HEK293 (cell line): ENCODE results near the gene IQCH.

Source experiments
- CTCF ChIA-PET: fragments of 350-600 bp; formaldehyde crosslinking; extraction: SDS; loops from one replicate; lab custom pipeline; 2021; ENCODE audit warnings: antibody characterized with exemption; lab: Yijun Ruan, JAX
- POLR2A ChIA-PET: fragments of 300-600 bp; formaldehyde crosslinking; extraction: SDS; loops from one replicate; lab custom pipeline; 2020; ENCODE audit warnings: antibody characterized with exemption, inconsistent platforms; lab: Yijun Ruan, JAX
- H3K27ac ChIP-seq: fragments of 200-500 bp; sonication (Bioruptor generic); 2 replicates; pipeline ENCODE4 v1.5.1; 2014; ENCODE audit warnings: low read depth, low read length, control low read depth, inconsistent platforms; ENCODE audit errors: extremely low read depth
- H3K36me3 ChIP-seq, 2 experiments: fragments of 200-500 bp in 1 of 2; sonication (Bioruptor generic) in 1 of 2; 1 replicate in 1 of 2; 2 replicates in 1 of 2; pipeline ENCODE4 v1.5.1; 2014 to 2017; ENCODE audit warnings: inconsistent platforms in 2 of 2, low read length in 2 of 2; ENCODE audit not compliant: control insufficient read depth in 2 of 2, insufficient read depth in 1 of 2
- H3K4me1 ChIP-seq: fragments of 200-500 bp; sonication (Bioruptor generic); 2 replicates; pipeline ENCODE4 v1.5.1; 2014; ENCODE audit warnings: mild to moderate bottlenecking, low read length, inconsistent platforms; ENCODE audit not compliant: control insufficient read depth, insufficient read depth
- H3K4me3 ChIP-seq: 2 replicates; pipeline ENCODE4 v1.5.1; 2011; ENCODE audit warnings: low read depth, mild to moderate bottlenecking, control low read depth, low read length, moderate library complexity
- H3K9me3 ChIP-seq: fragments of 200-500 bp; sonication (Bioruptor generic); 2 replicates; pipeline ENCODE4 v1.5.1; 2014; ENCODE audit warnings: low read depth, low read length, inconsistent platforms; ENCODE audit not compliant: control insufficient read depth, insufficient read depth
- BCL11B ChIP-seq: fragments of 450-650 bp; formaldehyde crosslinking; IDR thresholded peaks from 2 replicates; pipeline ENCODE4 v1.5.1; 2016; ENCODE audit warnings: low read depth, missing biosample characterization, missing genetic modification characterization
- GLI2 ChIP-seq: fragments of 450-650 bp; formaldehyde crosslinking; IDR thresholded peaks from 2 replicates; pipeline ENCODE4; 2017; ENCODE audit warnings: missing biosample characterization, missing genetic modification characterization, low read depth, borderline replicate concordance
- MYNN ChIP-seq: fragments of 450-650 bp; formaldehyde crosslinking; IDR thresholded peaks from 2 replicates; pipeline ENCODE4 v1.5.1; 2016; ENCODE audit warnings: missing biosample characterization, missing genetic modification characterization, borderline replicate concordance
- ZBTB8A ChIP-seq: fragments of 450-650 bp; formaldehyde crosslinking; IDR thresholded peaks from 2 replicates; pipeline ENCODE4 v1.5.1; 2016; ENCODE audit warnings: missing biosample characterization, missing genetic modification characterization
- ZFP3 ChIP-seq: fragments of 450-650 bp; formaldehyde crosslinking; IDR thresholded peaks from 2 replicates; pipeline ENCODE4 v1.5.1; 2016; ENCODE audit warnings: low read depth, missing biosample characterization, missing genetic modification characterization
- ZNF169 ChIP-seq: fragments of 450-650 bp; formaldehyde crosslinking; IDR thresholded peaks from 2 replicates; pipeline ENCODE4 v1.5.1; 2016; ENCODE audit warnings: missing biosample characterization, missing genetic modification characterization
- ZNF174 ChIP-seq: fragments of 450-650 bp; formaldehyde crosslinking; IDR thresholded peaks from 2 replicates; pipeline ENCODE4 v1.5.0; 2017; ENCODE audit warnings: missing biosample characterization, mild to moderate bottlenecking, missing genetic modification characterization
- ZNF175 ChIP-seq: fragments of 450-650 bp; formaldehyde crosslinking; IDR thresholded peaks from 2 replicates; pipeline ENCODE4 v1.5.1; 2016; ENCODE audit warnings: missing biosample characterization, missing genetic modification characterization
- ZNF292 ChIP-seq: fragments of 450-650 bp; formaldehyde crosslinking; IDR thresholded peaks from 2 replicates; pipeline ENCODE4 v1.5.1; 2016; ENCODE audit warnings: low read depth, missing biosample characterization, missing genetic modification characterization, borderline replicate concordance
- ZNF302 ChIP-seq: fragments of 450-650 bp; formaldehyde crosslinking; IDR thresholded peaks from 2 replicates; pipeline ENCODE4 v1.5.1; 2016; ENCODE audit warnings: missing biosample characterization, missing genetic modification characterization, low read depth
- ZNF335 ChIP-seq: fragments of 450-650 bp; formaldehyde crosslinking; conservative IDR thresholded peaks from 2 replicates; pipeline ENCODE4 v1.5.1; 2016; ENCODE audit warnings: missing biosample characterization, missing genetic modification characterization
- ZNF623 ChIP-seq: fragments of 450-650 bp; formaldehyde crosslinking; IDR thresholded peaks from 2 replicates; pipeline ENCODE4 v1.5.1; 2016; ENCODE audit warnings: missing biosample characterization, missing genetic modification characterization
- ZNF76 ChIP-seq: fragments of 450-650 bp; formaldehyde crosslinking; IDR thresholded peaks from 2 replicates; pipeline ENCODE4; 2016; ENCODE audit warnings: low read depth, missing biosample characterization, missing genetic modification characterization, borderline replicate concordance
- ZNF776 ChIP-seq: fragments of 450-650 bp; formaldehyde crosslinking; IDR thresholded peaks from 2 replicates; pipeline ENCODE4 v1.5.0; 2017; ENCODE audit warnings: missing biosample characterization, missing genetic modification characterization, borderline replicate concordance
- ZNF791 ChIP-seq: fragments of 450-650 bp; formaldehyde crosslinking; IDR thresholded peaks from 2 replicates; pipeline ENCODE4 v1.5.1; 2016; ENCODE audit warnings: missing biosample characterization, missing genetic modification characterization
- ZSCAN16 ChIP-seq: fragments of 450-650 bp; formaldehyde crosslinking; IDR thresholded peaks from 2 replicates; pipeline ENCODE4 v1.5.1; 2016; ENCODE audit warnings: missing biosample characterization, missing genetic modification characterization
- TF ChIP-seq, protein P1 (sequence below): fragments of 450-650 bp; formaldehyde crosslinking; IDR thresholded peaks from 2 replicates; pipeline ENCODE4 v1.5.1; 2016; ENCODE audit warnings: missing biosample characterization, missing genetic modification characterization, low read depth
- TF ChIP-seq, protein P2 (sequence below): fragments of 450-650 bp; formaldehyde crosslinking; IDR thresholded peaks from 2 replicates; pipeline ENCODE4 v1.5.1; 2017; ENCODE audit warnings: missing biosample characterization, missing genetic modification characterization
- TF ChIP-seq, protein P3 (sequence below): fragments of 450-650 bp; formaldehyde crosslinking; IDR thresholded peaks from 2 replicates; pipeline ENCODE4 v1.5.1; 2016; ENCODE audit warnings: missing biosample characterization, missing genetic modification characterization
- TF ChIP-seq, protein P4 (sequence below): fragments of 450-650 bp; formaldehyde crosslinking; IDR thresholded peaks from 2 replicates; pipeline ENCODE4 v1.5.1; 2016; ENCODE audit warnings: missing biosample characterization, missing genetic modification characterization

Gene IQCH

DNA sequence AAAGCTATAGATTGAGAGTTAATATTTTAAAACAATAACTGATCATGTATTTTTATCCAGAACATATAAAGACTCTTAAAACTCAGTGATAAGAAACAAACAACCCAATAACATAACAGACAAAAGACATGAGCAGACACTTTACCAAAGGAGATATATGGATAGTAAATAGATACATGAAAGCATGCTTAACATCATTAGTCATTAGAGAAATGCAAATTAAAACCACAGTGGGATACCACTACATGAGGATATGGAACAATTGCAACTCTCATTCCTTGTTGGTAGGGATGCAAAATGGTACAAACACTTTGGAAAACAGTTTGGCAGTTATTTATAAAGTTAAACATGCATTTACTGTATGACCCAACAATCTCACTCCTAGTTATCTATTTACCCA, 95.0 kb downstream of the IQCH start:
- H3K4me1 ChIP-seq: no peaks in the 10 kb centered on the region
- no peak for TF ChIP-seq ZNF302 (tag by site-specific recombination)
- no peak for TF ChIP-seq ZNF776 (tag by site-specific recombination)
- TF ChIP-seq ZNF174: no peak
- TF ChIP-seq, protein P1, sequence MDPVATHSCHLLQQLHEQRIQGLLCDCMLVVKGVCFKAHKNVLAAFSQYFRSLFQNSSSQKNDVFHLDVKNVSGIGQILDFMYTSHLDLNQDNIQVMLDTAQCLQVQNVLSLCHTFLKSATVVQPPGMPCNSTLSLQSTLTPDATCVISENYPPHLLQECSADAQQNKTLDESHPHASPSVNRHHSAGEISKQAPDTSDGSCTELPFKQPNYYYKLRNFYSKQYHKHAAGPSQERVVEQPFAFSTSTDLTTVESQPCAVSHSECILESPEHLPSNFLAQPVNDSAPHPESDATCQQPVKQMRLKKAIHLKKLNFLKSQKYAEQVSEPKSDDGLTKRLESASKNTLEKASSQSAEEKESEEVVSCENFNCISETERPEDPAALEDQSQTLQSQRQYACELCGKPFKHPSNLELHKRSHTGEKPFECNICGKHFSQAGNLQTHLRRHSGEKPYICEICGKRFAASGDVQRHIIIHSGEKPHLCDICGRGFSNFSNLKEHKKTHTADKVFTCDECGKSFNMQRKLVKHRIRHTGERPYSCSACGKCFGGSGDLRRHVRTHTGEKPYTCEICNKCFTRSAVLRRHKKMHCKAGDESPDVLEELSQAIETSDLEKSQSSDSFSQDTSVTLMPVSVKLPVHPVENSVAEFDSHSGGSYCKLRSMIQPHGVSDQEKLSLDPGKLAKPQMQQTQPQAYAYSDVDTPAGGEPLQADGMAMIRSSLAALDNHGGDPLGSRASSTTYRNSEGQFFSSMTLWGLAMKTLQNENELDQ: no peak
- TF ChIP-seq, protein P2, sequence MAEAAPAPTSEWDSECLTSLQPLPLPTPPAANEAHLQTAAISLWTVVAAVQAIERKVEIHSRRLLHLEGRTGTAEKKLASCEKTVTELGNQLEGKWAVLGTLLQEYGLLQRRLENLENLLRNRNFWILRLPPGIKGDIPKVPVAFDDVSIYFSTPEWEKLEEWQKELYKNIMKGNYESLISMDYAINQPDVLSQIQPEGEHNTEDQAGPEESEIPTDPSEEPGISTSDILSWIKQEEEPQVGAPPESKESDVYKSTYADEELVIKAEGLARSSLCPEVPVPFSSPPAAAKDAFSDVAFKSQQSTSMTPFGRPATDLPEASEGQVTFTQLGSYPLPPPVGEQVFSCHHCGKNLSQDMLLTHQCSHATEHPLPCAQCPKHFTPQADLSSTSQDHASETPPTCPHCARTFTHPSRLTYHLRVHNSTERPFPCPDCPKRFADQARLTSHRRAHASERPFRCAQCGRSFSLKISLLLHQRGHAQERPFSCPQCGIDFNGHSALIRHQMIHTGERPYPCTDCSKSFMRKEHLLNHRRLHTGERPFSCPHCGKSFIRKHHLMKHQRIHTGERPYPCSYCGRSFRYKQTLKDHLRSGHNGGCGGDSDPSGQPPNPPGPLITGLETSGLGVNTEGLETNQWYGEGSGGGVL (tag by site-specific recombination): no peak
- TF ChIP-seq BCL11B: no peak
- no peak for TF ChIP-seq GLI2 (tag by site-specific recombination)
- no peak for TF ChIP-seq ZNF292 (tag by site-specific recombination)
- TF ChIP-seq ZNF169 (tag by site-specific recombination): no peak
- TF ChIP-seq ZNF76: no peak
- TF ChIP-seq, protein P3, sequence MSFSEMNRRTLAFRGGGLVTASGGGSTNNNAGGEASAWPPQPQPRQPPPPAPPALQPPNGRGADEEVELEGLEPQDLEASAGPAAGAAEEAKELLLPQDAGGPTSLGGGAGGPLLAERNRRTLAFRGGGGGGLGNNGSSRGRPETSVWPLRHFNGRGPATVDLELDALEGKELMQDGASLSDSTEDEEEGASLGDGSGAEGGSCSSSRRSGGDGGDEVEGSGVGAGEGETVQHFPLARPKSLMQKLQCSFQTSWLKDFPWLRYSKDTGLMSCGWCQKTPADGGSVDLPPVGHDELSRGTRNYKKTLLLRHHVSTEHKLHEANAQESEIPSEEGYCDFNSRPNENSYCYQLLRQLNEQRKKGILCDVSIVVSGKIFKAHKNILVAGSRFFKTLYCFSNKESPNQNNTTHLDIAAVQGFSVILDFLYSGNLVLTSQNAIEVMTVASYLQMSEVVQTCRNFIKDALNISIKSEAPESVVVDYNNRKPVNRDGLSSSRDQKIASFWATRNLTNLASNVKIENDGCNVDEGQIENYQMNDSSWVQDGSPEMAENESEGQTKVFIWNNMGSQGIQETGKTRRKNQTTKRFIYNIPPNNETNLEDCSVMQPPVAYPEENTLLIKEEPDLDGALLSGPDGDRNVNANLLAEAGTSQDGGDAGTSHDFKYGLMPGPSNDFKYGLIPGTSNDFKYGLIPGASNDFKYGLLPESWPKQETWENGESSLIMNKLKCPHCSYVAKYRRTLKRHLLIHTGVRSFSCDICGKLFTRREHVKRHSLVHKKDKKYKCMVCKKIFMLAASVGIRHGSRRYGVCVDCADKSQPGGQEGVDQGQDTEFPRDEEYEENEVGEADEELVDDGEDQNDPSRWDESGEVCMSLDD (tag by site-specific recombination): no peak
- TF ChIP-seq ZNF335: no peak
- TF ChIP-seq MYNN: no peak
- no peak for TF ChIP-seq ZBTB8A (tag by site-specific recombination)
- no peak for TF ChIP-seq ZNF623 (tag by site-specific recombination)
- TF ChIP-seq ZNF791 (tag by site-specific recombination): no peak
- TF ChIP-seq, protein P4, sequence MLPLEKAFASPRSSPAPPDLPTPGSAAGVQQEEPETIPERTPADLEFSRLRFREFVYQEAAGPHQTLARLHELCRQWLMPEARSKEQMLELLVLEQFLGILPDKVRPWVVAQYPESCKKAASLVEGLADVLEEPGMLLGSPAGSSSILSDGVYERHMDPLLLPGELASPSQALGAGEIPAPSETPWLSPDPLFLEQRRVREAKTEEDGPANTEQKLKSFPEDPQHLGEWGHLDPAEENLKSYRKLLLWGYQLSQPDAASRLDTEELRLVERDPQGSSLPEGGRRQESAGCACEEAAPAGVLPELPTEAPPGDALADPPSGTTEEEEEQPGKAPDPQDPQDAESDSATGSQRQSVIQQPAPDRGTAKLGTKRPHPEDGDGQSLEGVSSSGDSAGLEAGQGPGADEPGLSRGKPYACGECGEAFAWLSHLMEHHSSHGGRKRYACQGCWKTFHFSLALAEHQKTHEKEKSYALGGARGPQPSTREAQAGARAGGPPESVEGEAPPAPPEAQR (tag by site-specific recombination): no peak
- TF ChIP-seq ZNF175 (tag by site-specific recombination): no peak
- TF ChIP-seq ZFP3 (tag by site-specific recombination): no peak
- no peak for TF ChIP-seq ZSCAN16 (tag by site-specific recombination)
- POLR2A ChIA-PET: no interaction called here
- CTCF ChIA-PET: interaction anchor here (0.7 kb wide), 1 partner anchor 1631 kb away, joined by 3 read pairs; no protein-coding TSS in a partner anchor
- H3K36me3 ChIP-seq: no peaks in the 10 kb centered on the region
- H3K4me3 ChIP-seq: no peak overlapping the region
- H3K27ac ChIP-seq: no peak overlapping the region
- peaks cover 3% of the 10 kb centered on the region; the same call in 1 of the 2 replicates for H3K9me3 ChIP-seq
